Cardiac muscle cell (in vitro differentiated cells and primary cell): ENCODE data around the gene NKX2-8. TPM values are rescaled to one million over a fixed set of nuclear protein-coding genes. Genes with fewer than 3 reads are reported as not detected.
"Not testable (repeated sequence)": the region's sequence is repeated elsewhere in the genome, so short reads cannot be mapped to it uniquely, and the experiment has no call there.

Experiments used
- DNase-seq, 2 donors: peaks; one replicate each; pipeline versions ENCODE4 v3.0.0 to v3.0.0-alpha.2; 2010 to 2017; ENCODE audit warnings: low read depth in 1 of 2, low spot score in 1 of 2
- H3K27ac ChIP-seq: fragments of 200-600 bp; sonication (generic); 2 replicates; pipeline ENCODE4 v1.5.1; 2016
- H3K27me3 ChIP-seq: fragments of 200-600 bp; sonication (generic); 2 replicates; pipeline ENCODE4 v1.6.0; 2016; ENCODE audit warnings: control low read depth
- H3K36me3 ChIP-seq: fragments of 200-600 bp; sonication (generic); 2 replicates; pipeline ENCODE4 v1.5.1; 2016; ENCODE audit warnings: control low read depth
- H3K4me1 ChIP-seq: fragments of 200-600 bp; sonication (generic); 2 replicates; pipeline ENCODE4 v1.8.1; 2017; ENCODE audit warnings: low read depth, mild to moderate bottlenecking, mixed run types
- H3K4me3 ChIP-seq: fragments of 200-600 bp; sonication (generic); 2 replicates; pipeline ENCODE4 v1.5.1; 2016; ENCODE audit warnings: mild to moderate bottlenecking
- H3K9me3 ChIP-seq: fragments of 200-600 bp; sonication (generic); 2 replicates; pipeline ENCODE4 v1.5.1; 2017; ENCODE audit warnings: low read depth, mild to moderate bottlenecking, control low read depth
- CTCF ChIP-seq: IDR thresholded peaks from 2 replicates; pipeline ENCODE4 v1.5.1; 2012; ENCODE audit warnings: low read depth, mild to moderate bottlenecking, low read length
- polyA plus RNA-seq: library from polyadenylated mRNA; unstranded; fragments of >200 nt; fragmentation: Nextera tagmentation; extraction: Ambion mirVana; gene quantifications from 2 replicates; pipeline ENCODE4 v1.2.1, GENCODE V29; 2016
- total RNA-seq: library from RNA; depleted of rRNA; stranded (reverse); fragments of >200 nt; gene quantifications from 2 replicates; pipeline ENCODE4 v1.2.3, GENCODE V29; 2016

NKX2-8 gene
- total and polyA plus RNA-seq, 2 experiments from 2014 or later = 1.1 TPM; not detected in 1

- TF ChIP-seq CTCF = no peak
- Histone ChIP-seq H3K36me3 (no peaks in the 10 kb centered on the region), H3K9me3 (no peaks in the 10 kb centered on the region), H3K27me3 (peaks cover 8% of the 10 kb centered on the region), H3K4me1 (no peaks in the 10 kb centered on the region), H3K27ac (no peak overlapping the region), H3K4me3 (no peak overlapping the region)
- DNase-seq = no peak
Measured at GRCh38 chr14:36555998-36556743, 26.2 kb downstream of the NKX2-8 start.

GRCh38 chr14:36553656-36554260, 28.7 kb downstream of the NKX2-8 start:
- H3K27me3 ChIP-seq = peaks cover 19% of the 10 kb centered on the region
- H3K27ac ChIP-seq = no peak overlapping the region

GRCh38 chr14:36550899-36551298, 31.5 kb downstream of the NKX2-8 start:
- no peak for DNase-seq
- peaks cover 38% of the 10 kb centered on the region for H3K27me3 ChIP-seq
- no peaks in the 10 kb centered on the region for H3K9me3 ChIP-seq
- no peak overlapping the region for H3K27ac ChIP-seq
- H3K36me3 ChIP-seq = no peaks in the 10 kb centered on the region
- TF ChIP-seq CTCF = no peak
- no peaks in the 10 kb centered on the region for H3K4me1 ChIP-seq
- H3K4me3 ChIP-seq = no peak overlapping the region

More at GRCh38 chr14:36553656-36554260, 28.7 kb downstream of the NKX2-8 start:
- no peaks in the 10 kb centered on the region for H3K9me3 ChIP-seq
- H3K36me3 ChIP-seq = no peaks in the 10 kb centered on the region
- H3K4me1 ChIP-seq = no peaks in the 10 kb centered on the region
- TF ChIP-seq CTCF = peak; percentile 74
- H3K4me3 ChIP-seq = no peak overlapping the region
- peak; percentile 56 to 68 for DNase-seq

GRCh38 chr14:36544280-36544679, 38.1 kb downstream of the NKX2-8 start:
- H3K27me3 ChIP-seq = peaks cover 32% of the 10 kb centered on the region
- not testable (repeated sequence) for H3K36me3 ChIP-seq, H3K27ac ChIP-seq, DNase-seq, H3K4me1 ChIP-seq, H3K4me3 ChIP-seq, H3K9me3 ChIP-seq

GRCh38 chr14:36538051-36538450, 44.4 kb downstream of the NKX2-8 start:
- no peaks in the 10 kb centered on the region for H3K4me1 ChIP-seq
- TF ChIP-seq CTCF = no peak
- H3K27me3 ChIP-seq = peaks cover 47% of the 10 kb centered on the region

More at GRCh38 chr14:36538051-36538450, 44.4 kb downstream of the NKX2-8 start:
- Histone ChIP-seq H3K9me3 (no peaks in the 10 kb centered on the region), H3K4me3 (no peak overlapping the region), H3K27ac (no peak overlapping the region), H3K36me3 (no peaks in the 10 kb centered on the region)
- DNase-seq = no peak

Other genes starting within 250 kb of the NKX2-8 start
- not detected in 2 replicates for gene NKX2-1, start 62.4 kb downstream of the NKX2-8 start, total RNA-seq
- gene NKX2-1, start 62.4 kb downstream of the NKX2-8 start, polyA plus RNA-seq = 0.11 TPM in 1 of 2 replicates, not detected in the other
- gene PAX9, start 79.2 kb upstream of the NKX2-8 start, total RNA-seq = not detected in 2 replicates
- 0.21 and 0.32 TPM in 2 replicates for gene PAX9, start 79.2 kb upstream of the NKX2-8 start, polyA plus RNA-seq